Smooth muscle cell (in vitro differentiated cells): ENCODE measurements around the gene KLF9. TPM values are rescaled to one million over a fixed set of nuclear protein-coding genes. Genes with fewer than 3 reads are reported as not detected.
A peak's percentile ranks its signal among the peaks of the same experiment; 100 is the strongest.

Source experiments
- DNase-seq: peaks from one replicate; lab custom pipeline; 2025; ENCODE audit not compliant: unreplicated experiment; lab: John Stamatoyannopoulos, UW
- H2AFZ ChIP-seq: fragments of 200-600 bp; sonication (generic); 2 replicates; pipeline ENCODE4 v1.6.0; 2016; ENCODE audit warnings: antibody characterized with exemption, low read depth, mild to moderate bottlenecking
- H3F3A ChIP-seq: fragments of 200-600 bp; sonication (generic); 2 replicates; pipeline ENCODE4 v1.6.0; 2017; ENCODE audit warnings: antibody characterized with exemption, low read depth
- H3K27ac ChIP-seq: fragments of 200-600 bp; sonication (generic); 2 replicates; pipeline ENCODE4 v1.5.1; 2016; ENCODE audit warnings: low read depth, mild to moderate bottlenecking
- H3K27me3 ChIP-seq: fragments of 200-600 bp; sonication (generic); 2 replicates; pipeline ENCODE4 v1.6.1; 2016; ENCODE audit warnings: low read depth, mild to moderate bottlenecking
- H3K36me3 ChIP-seq: fragments of 200-600 bp; sonication (generic); 2 replicates; pipeline ENCODE4 v1.5.1; 2016; ENCODE audit warnings: low read depth
- H3K4me1 ChIP-seq: fragments of 200-600 bp; sonication (generic); 2 replicates; pipeline ENCODE4 v1.5.1; 2016; ENCODE audit warnings: low read depth
- H3K4me2 ChIP-seq: fragments of 200-600 bp; sonication (generic); 2 replicates; pipeline ENCODE4 v1.6.0; 2016; ENCODE audit warnings: mild to moderate bottlenecking
- H3K4me3 ChIP-seq: fragments of 200-600 bp; sonication (generic); 2 replicates; pipeline ENCODE4 v1.5.1; 2016; ENCODE audit warnings: mild to moderate bottlenecking
- H3K79me2 ChIP-seq: fragments of 200-600 bp; sonication (generic); 2 replicates; pipeline ENCODE4 v1.6.0; 2016; ENCODE audit warnings: low read depth, mild to moderate bottlenecking
- H3K9ac ChIP-seq: fragments of 200-600 bp; sonication (generic); 2 replicates; pipeline ENCODE4 v1.6.0; 2016; ENCODE audit warnings: low read depth
- H3K9me3 ChIP-seq: fragments of 200-600 bp; sonication (generic); replicated peaks from 2 replicates; pipeline ENCODE4 v1.5.1; 2016; ENCODE audit warnings: low read depth
- H4K20me1 ChIP-seq: fragments of 200-600 bp; sonication (generic); 2 replicates; pipeline ENCODE4 v1.6.0; 2016; ENCODE audit warnings: low read depth
- CTCF ChIP-seq: fragments of 200-600 bp; sonication (generic); IDR thresholded peaks from 2 replicates; pipeline ENCODE4 v1.5.1; 2017; ENCODE audit warnings: borderline replicate concordance, mild to moderate bottlenecking, antibody characterized with exemption; ENCODE audit not compliant: insufficient read depth, poor library complexity, severe bottlenecking
- WGBS: methylation state at CpG from one replicate; pipeline ENCODE4 v1.1.7; 2016; ENCODE audit warnings: low lambda C conversion rate; 5-methylcytosine and 5-hydroxymethylcytosine counted together
- polyA plus RNA-seq: library from polyadenylated mRNA; unstranded; fragments of >200 nt; fragmentation: Nextera tagmentation; extraction: Ambion mirVana; gene quantifications from 2 replicates; pipeline ENCODE4 v1.2.1, GENCODE V29; 2016
- total RNA-seq: library from RNA; depleted of rRNA; stranded (reverse); fragments of >200 nt; gene quantifications from 2 replicates; pipeline ENCODE4 v1.2.3, GENCODE V29; 2014

KLF9 gene
- total and polyA plus RNA-seq, 2 experiments from 2014 or later: 2.9 to 13.5 TPM

GRCh38 chr9:70419556-70420440 lies 5.3 kb upstream of the KLF9 start:
- Histone ChIP-seq H3K4me1 (peaks cover 15% of the 10 kb centered on the region), H3K9ac (peak overlapping the region; percentile 84), H3K36me3 (no peaks in the 10 kb centered on the region), H2AFZ (peak overlapping the region; percentile 1), H3K4me2 (peak overlapping the region; percentile 97), H3K9me3 (no peaks in the 10 kb centered on the region), H3K79me2 (no peaks in the 10 kb centered on the region), H3K4me3 (peak overlapping the region; percentile 61), H3F3A (peaks cover 20% of the 10 kb centered on the region), H3K27ac (peak overlapping the region; percentile 90), H3K27me3 (no peaks in the 10 kb centered on the region), H4K20me1 (no peaks in the 10 kb centered on the region)
- DNase-seq: peak; percentile 78
- WGBS: 0% methylated on average over 23 of the region's 60 CpGs
- TF ChIP-seq CTCF: no peak

GRCh38 chr9:70418822-70419555 lies 4.5 kb upstream of the KLF9 start:
- Histone ChIP-seq H3K27ac (peak overlapping the region; percentile 90), H3K79me2 (no peaks in the 10 kb centered on the region), H3K4me3 (peak overlapping the region; percentile 61), H2AFZ (peak overlapping the region; percentile 57), H3F3A (peaks cover 25% of the 10 kb centered on the region), H3K4me2 (peak overlapping the region; percentile 97), H4K20me1 (no peaks in the 10 kb centered on the region), H3K36me3 (no peaks in the 10 kb centered on the region), H3K9me3 (no peaks in the 10 kb centered on the region), H3K9ac (peak overlapping the region; percentile 84), H3K27me3 (no peaks in the 10 kb centered on the region), H3K4me1 (peaks cover 20% of the 10 kb centered on the region)
- under 1% methylated on average over 60 of the region's 65 CpGs for WGBS
- no peak for TF ChIP-seq CTCF
- DNase-seq: peak; percentile 81

- H3K27me3 ChIP-seq: no peaks in the 10 kb centered on the region
- H3K27ac ChIP-seq: no peak overlapping the region
- H2AFZ ChIP-seq: no peak overlapping the region
- H3K4me2 ChIP-seq: no peak overlapping the region
- 82% methylated on average over 5 of the region's 5 CpGs for WGBS
- no peaks in the 10 kb centered on the region for H3K9me3 ChIP-seq
- DNase-seq: no peak
- no peaks in the 10 kb centered on the region for H3K36me3 ChIP-seq
- no peak for TF ChIP-seq CTCF
- H3K9ac ChIP-seq: no peak overlapping the region
- H3K4me1 ChIP-seq: peaks cover 19% of the 10 kb centered on the region
- H3K4me3 ChIP-seq: no peak overlapping the region
- peaks cover 11% of the 10 kb centered on the region for H3K79me2 ChIP-seq
- peaks cover 14% of the 10 kb centered on the region for H3F3A ChIP-seq
- peaks cover 4% of the 10 kb centered on the region for H4K20me1 ChIP-seq
These were observed 1.0 kb upstream of the KLF9 start for GRCh38 chr9:70415476-70415875.
